Measurements from ENCODE around the gene GLYR1.

GRCh38 chr16:4828567-4829321 lies 18.3 kb downstream of the GLYR1 start:
- TF ChIP-seq CTCF (IDR thresholded peaks at IDR 0.05) (no peak), EZH2 (IDR thresholded peaks at IDR 0.05; ENCODE audit: borderline replicate concordance, insufficient read depth, low read depth, low read length, poor library complexity, severe bottlenecking) (no peak)

Data from B cell (primary cell).